BE2C (cell line): Measurements from ENCODE around the gene PDIA6.

ENCODE experiments used
- DNase-seq: peaks from one replicate; pipeline ENCODE4 v3.0.0-alpha.2; 2020
- H3K27me3 ChIP-seq: fragments of 250-450 bp; sonication (Bioruptor Pico); 2 replicates; pipeline ENCODE4 v1.5.1; 2020; ENCODE audit warnings: mild to moderate bottlenecking
- H3K36me3 ChIP-seq: fragments of 250-450 bp; sonication (Bioruptor Pico); 2 replicates; pipeline ENCODE4 v1.5.1; 2020; ENCODE audit warnings: mild to moderate bottlenecking
- H3K4me1 ChIP-seq: fragments of 250-450 bp; sonication (Bioruptor Pico); 2 replicates; pipeline ENCODE4 v1.5.1; 2020
- H3K4me3 ChIP-seq: 2 replicates; pipeline ENCODE4 v1.5.1; 2011; ENCODE audit warnings: low read depth, low read length
- H3K9me3 ChIP-seq: fragments of 250-450 bp; sonication (Bioruptor Pico); 2 replicates; pipeline ENCODE4 v1.5.1; 2020
- CTCF ChIP-seq: IDR thresholded peaks from 2 replicates; pipeline ENCODE4 v1.5.1; 2012; ENCODE audit warnings: mild to moderate bottlenecking, low read depth, low read length

PDIA6 gene

GRCh38 chr2:10790228-10790973, 22.2 kb downstream of the PDIA6 start:
- Histone ChIP-seq H3K9me3 (no peaks in the 10 kb centered on the region), H3K4me3 (no peak overlapping the region), H3K27me3 (no peaks in the 10 kb centered on the region), H3K4me1 (no peaks in the 10 kb centered on the region), H3K36me3 (peaks cover 93% of the 10 kb centered on the region)
- no peak for TF ChIP-seq CTCF
- no peak for DNase-seq

- H3K4me3 ChIP-seq, result no peak overlapping the region
- H3K27me3 ChIP-seq, result no peaks in the 10 kb centered on the region
- DNase-seq, result no peak
- peaks cover 97% of the 10 kb centered on the region for H3K36me3 ChIP-seq
- no peaks in the 10 kb centered on the region for H3K9me3 ChIP-seq
- no peaks in the 10 kb centered on the region for H3K4me1 ChIP-seq
- no peak for TF ChIP-seq CTCF
Measured at GRCh38 chr2:10788855-10789254, 23.7 kb downstream of the PDIA6 start.

- Histone ChIP-seq H3K4me1 (no peaks in the 10 kb centered on the region), H3K4me3 (no peak overlapping the region), H3K36me3 (peaks cover 96% of the 10 kb centered on the region), H3K9me3 (no peaks in the 10 kb centered on the region), H3K27me3 (no peaks in the 10 kb centered on the region)
- DNase-seq, result peak; percentile 66
- TF ChIP-seq CTCF, result peak; percentile 60
Measured at GRCh38 chr2:10787176-10787968, 25.2 kb downstream of the PDIA6 start.

GRCh38 chr2:10786240-10786982, 26.2 kb downstream of the PDIA6 start:
- Histone ChIP-seq H3K27me3 (no peaks in the 10 kb centered on the region), H3K4me3 (no peak overlapping the region), H3K4me1 (no peaks in the 10 kb centered on the region), H3K9me3 (no peaks in the 10 kb centered on the region), H3K36me3 (peaks cover 95% of the 10 kb centered on the region)
- no peak for TF ChIP-seq CTCF
- DNase-seq, result no peak

- no peaks in the 10 kb centered on the region for H3K9me3 ChIP-seq
- TF ChIP-seq CTCF, result no peak
- H3K27me3 ChIP-seq, result no peaks in the 10 kb centered on the region
- H3K4me1 ChIP-seq, result no peaks in the 10 kb centered on the region
- no peak for DNase-seq
- H3K36me3 ChIP-seq, result peaks cover 93% of the 10 kb centered on the region
- no peak overlapping the region for H3K4me3 ChIP-seq
Measured at GRCh38 chr2:10785260-10785659, 27.3 kb downstream of the PDIA6 start.
